PC-9 (cell line): Measurements from ENCODE around the gene KRTAP4-6. TPM values are rescaled to one million over a fixed set of nuclear protein-coding genes. Genes with fewer than 3 reads are reported as not detected.

Source experiments
- BruUV-seq: library from RNA; stranded (reverse); fragments of 400-500 nt; replicated peaks from 2 replicates; lab custom pipeline; 2021; lab: Mats Ljungman, UMichigan
- CTCF ChIA-PET: fragments of 300-600 bp; sonication (Branson Sonifier 250); formaldehyde crosslinking; loops from one replicate; lab custom pipeline; 2022; ENCODE audit warnings: antibody characterized with exemption; lab: Charles Lee
- POLR2A ChIA-PET: fragments of 300-600 bp; sonication (Branson Sonifier 250); formaldehyde crosslinking; loops from one replicate; lab custom pipeline; 2022; ENCODE audit warnings: antibody characterized with exemption; ENCODE audit not compliant: unreplicated experiment; lab: Charles Lee
- DNase-seq, 2 experiments: peaks; one replicate each; pipeline versions ENCODE4 v3.0.0 to v3.0.0-alpha.2; 2015 to 2022; ENCODE audit warnings: mixed read lengths in 1 of 2
- H2AFZ ChIP-seq: fragments of 200-600 bp; sonication (generic); 2 replicates; pipeline ENCODE4 v1.8.1; 2017; ENCODE audit warnings: antibody characterized with exemption
- H3F3A ChIP-seq: fragments of 200-600 bp; sonication (generic); 2 replicates; pipeline ENCODE4 v1.8.1; 2017; ENCODE audit warnings: antibody characterized with exemption, mild to moderate bottlenecking, low read depth; ENCODE audit not compliant: insufficient read depth
- H3K27ac ChIP-seq: fragments of 200-600 bp; sonication (generic); 2 replicates; pipeline ENCODE4 v1.6.1; 2016; ENCODE audit warnings: mixed run types
- H3K27me3 ChIP-seq: fragments of 200-600 bp; sonication (generic); 2 replicates; pipeline ENCODE4 v1.6.1; 2016; ENCODE audit warnings: low read depth, mixed run types; ENCODE audit not compliant: insufficient read depth
- H3K36me3 ChIP-seq: fragments of 200-600 bp; sonication (generic); 2 replicates; pipeline ENCODE4 v1.6.1; 2016; ENCODE audit warnings: low read depth, mixed run types
- H3K4me1 ChIP-seq: fragments of 200-600 bp; sonication (generic); replicated peaks from 2 replicates; pipeline ENCODE4 v1.6.1; 2016; ENCODE audit warnings: mixed run types; ENCODE audit not compliant: insufficient read depth
- H3K4me2 ChIP-seq: fragments of 200-600 bp; sonication (generic); 2 replicates; pipeline ENCODE4 v1.6.1; 2017; ENCODE audit warnings: mixed run types
- H3K4me3 ChIP-seq: fragments of 200-600 bp; sonication (generic); 2 replicates; pipeline ENCODE4 v1.6.1; 2016; ENCODE audit warnings: mixed run types
- H3K79me2 ChIP-seq: fragments of 200-600 bp; sonication (generic); 2 replicates; pipeline ENCODE4 v1.6.1; 2017; ENCODE audit warnings: low read depth, mixed run types
- H3K9me2 ChIP-seq: fragments of 200-600 bp; sonication (generic); 2 replicates; pipeline ENCODE4 v1.8.1; 2017; ENCODE audit warnings: mild to moderate bottlenecking; ENCODE audit not compliant: insufficient read depth
- H3K9me3 ChIP-seq: fragments of 200-600 bp; sonication (generic); 2 replicates; pipeline ENCODE4 v1.8.1; 2016; ENCODE audit warnings: low read depth; ENCODE audit not compliant: insufficient read depth
- H4K20me1 ChIP-seq: fragments of 200-600 bp; sonication (generic); 2 replicates; pipeline ENCODE4 v1.8.1; 2017; ENCODE audit not compliant: insufficient read depth
- EZH2 ChIP-seq: fragments of 200-600 bp; sonication (generic); IDR thresholded peaks from 2 replicates; pipeline ENCODE4 v1.8.0; 2017; ENCODE audit warnings: antibody characterized with exemption, low read depth
- intact Hi-C: fragments of 100-400 bp; cut with micrococcal nuclease; formaldehyde crosslinking; loops from one replicate; pipeline ENCODE4 v1.10.0; 2022; ENCODE audit not compliant: unreplicated experiment
- total RNA-seq: library from RNA; stranded (reverse); gene quantifications from 2 replicates; pipeline ENCODE4 v1.2.3, GENCODE V29; 2021
- TF ChIP-seq, protein P1 (sequence below): fragments of 200-600 bp; sonication (generic); conservative IDR thresholded peaks from 2 replicates; pipeline ENCODE4 v1.6.1; 2017; ENCODE audit warnings: mixed run types, antibody characterized with exemption, mild to moderate bottlenecking, moderate library complexity

The KRTAP4-6 gene
- total RNA-seq, 1 experiment from 2014 or later = not detected

DNA sequence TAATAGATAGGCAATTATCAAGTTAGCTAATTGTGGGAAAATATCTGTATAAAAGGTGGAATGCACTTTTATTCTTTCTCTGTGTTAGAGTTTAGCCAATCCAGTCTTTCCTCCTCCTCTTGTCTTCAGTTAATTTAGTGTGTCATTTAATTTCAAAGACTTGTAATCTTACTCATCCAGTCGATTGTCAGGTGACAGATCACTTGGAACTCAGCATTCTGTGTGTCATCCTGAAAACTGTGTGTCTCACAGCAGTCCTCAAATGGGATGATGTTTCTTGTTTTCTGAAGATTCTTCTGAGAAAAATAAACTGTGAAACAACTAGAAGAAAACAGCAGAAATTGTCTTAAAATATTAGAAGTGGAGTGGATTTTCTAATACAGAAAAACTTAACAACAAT, 44.7 kb upstream of the KRTAP4-6 start:
- Histone ChIP-seq H3K9me2 (no peaks in the 10 kb centered on the region), H4K20me1 (no peaks in the 10 kb centered on the region), H3K79me2 (no peaks in the 10 kb centered on the region), H3F3A (0 out of 2 replicates have a peak, but pooled peaks cover 6% of the 10 kb centered on the region), H3K27me3 (no peaks in the 10 kb centered on the region), H3K9me3 (no peaks in the 10 kb centered on the region), H3K36me3 (no peaks in the 10 kb centered on the region), H3K4me3 (no peak overlapping the region), H2AFZ (no peak overlapping the region), H3K27ac (no peak overlapping the region), H3K4me1 (no peaks in the 10 kb centered on the region), H3K4me2 (no peak overlapping the region)
- DNase-seq = no peak
- ChIA-PET CTCF (no interaction called here), POLR2A (no interaction called here)
- TF ChIP-seq EZH2 = no peak
- intact Hi-C loops = no loop called here
- BruUV-seq = no TSS peak

DNA sequence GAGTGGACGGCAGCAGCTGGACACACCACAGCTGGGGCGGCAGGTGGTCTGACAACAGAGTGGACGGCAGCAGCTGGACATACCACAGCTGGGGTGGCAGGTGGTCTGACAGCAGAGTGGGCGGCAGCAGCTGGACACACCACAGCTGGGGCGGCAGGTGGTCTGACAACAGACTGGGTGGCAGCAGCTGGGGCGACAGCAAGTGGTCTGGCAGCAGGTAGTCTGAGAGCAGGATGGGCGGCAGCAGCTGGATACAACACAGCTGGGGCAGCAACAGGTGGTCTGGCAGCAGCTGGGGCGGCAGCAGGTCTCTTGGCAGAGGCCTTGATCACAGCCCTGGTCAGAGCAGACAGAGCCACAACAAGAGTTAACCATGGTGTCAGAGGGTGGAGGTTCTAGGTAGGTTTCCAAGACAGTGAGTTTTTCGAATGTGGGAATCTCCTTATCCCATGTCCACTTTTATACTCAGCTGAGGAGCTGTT, 44.2 kb upstream of the KRTAP4-6 start, which contains the start of gene KRTAP4-1:
Gene KRTAP4-1 (minus strand): TSS at position 432 of the 482 bp plus-strand sequence. CDS start 57 bp downstream, at position 375.
- Histone ChIP-seq H3K4me2 (no peak within 1 kb of the TSS), H3K9me3 (no peaks in the 10 kb centered on the region), H4K20me1 (no peaks in the 10 kb centered on the region), H2AFZ (no peak within 1 kb of the TSS), H3K36me3 (no peaks in the 10 kb centered on the region), H3F3A (0 out of 2 replicates have a peak, but pooled peaks cover 6% of the 10 kb centered on the region), H3K27ac (no peak within 1 kb of the TSS), H3K27me3 (no peaks in the 10 kb centered on the region), H3K4me3 (no peak within 1 kb of the TSS), H3K79me2 (no peaks in the 10 kb centered on the region), H3K9me2 (no peaks in the 10 kb centered on the region), H3K4me1 (no peaks in the 10 kb centered on the region)
- ChIA-PET CTCF (no interaction called here), POLR2A (no interaction called here)
- intact Hi-C loops = no loop called here
- DNase-seq = no peak
- no peak for TF ChIP-seq EZH2
- TF ChIP-seq, protein P1, sequence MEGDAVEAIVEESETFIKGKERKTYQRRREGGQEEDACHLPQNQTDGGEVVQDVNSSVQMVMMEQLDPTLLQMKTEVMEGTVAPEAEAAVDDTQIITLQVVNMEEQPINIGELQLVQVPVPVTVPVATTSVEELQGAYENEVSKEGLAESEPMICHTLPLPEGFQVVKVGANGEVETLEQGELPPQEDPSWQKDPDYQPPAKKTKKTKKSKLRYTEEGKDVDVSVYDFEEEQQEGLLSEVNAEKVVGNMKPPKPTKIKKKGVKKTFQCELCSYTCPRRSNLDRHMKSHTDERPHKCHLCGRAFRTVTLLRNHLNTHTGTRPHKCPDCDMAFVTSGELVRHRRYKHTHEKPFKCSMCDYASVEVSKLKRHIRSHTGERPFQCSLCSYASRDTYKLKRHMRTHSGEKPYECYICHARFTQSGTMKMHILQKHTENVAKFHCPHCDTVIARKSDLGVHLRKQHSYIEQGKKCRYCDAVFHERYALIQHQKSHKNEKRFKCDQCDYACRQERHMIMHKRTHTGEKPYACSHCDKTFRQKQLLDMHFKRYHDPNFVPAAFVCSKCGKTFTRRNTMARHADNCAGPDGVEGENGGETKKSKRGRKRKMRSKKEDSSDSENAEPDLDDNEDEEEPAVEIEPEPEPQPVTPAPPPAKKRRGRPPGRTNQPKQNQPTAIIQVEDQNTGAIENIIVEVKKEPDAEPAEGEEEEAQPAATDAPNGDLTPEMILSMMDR = no peak
- BruUV-seq = no TSS peak

DNA sequence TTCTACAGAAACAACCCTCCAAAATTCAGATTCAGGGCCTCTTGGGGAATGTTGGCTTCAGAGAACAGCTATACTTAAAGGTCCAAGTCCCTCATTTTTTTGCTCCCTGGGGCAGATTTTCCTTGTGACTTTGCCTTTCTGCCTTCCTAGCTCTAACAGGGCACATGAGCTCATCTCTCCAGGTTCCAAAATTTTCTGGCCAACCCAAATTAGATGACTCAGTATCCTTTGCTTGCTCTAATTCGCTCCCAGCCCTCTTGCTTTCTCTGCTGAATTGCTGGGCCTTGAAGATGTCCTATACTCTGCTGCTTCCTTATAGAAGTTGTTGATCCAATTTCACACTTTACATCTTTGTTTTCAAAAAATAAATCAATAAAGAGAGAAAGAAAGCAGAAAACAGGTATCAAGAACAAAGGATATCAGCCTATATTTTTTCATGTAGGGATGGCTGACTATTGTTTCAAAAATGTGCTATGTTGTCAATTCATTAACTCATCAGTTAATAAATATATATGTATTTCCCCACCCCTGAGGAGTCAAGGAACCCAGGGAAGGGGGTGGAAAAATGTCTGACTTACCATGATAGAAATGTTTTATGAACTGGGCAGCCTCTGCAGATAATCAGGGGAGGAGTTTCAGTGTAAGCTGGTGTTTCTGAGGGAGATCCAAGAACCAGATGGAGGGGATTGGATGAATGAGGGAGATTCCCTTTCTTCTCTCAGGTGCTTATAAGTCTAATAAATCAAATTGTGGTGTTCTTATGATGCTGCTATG, 38.7 kb upstream of the KRTAP4-6 start:
- no peak overlapping the region for H3K27ac ChIP-seq
- no peaks in the 10 kb centered on the region for H3K4me1 ChIP-seq
- H3K27me3 ChIP-seq = no peaks in the 10 kb centered on the region
- ChIA-PET POLR2A (interaction anchor here (0.7 kb wide), 1 partner anchor 1040 kb away, joined by 5 read pairs; no protein-coding TSS in a partner anchor), CTCF (no interaction called here)
- intact Hi-C loops = no loop called here
- no TSS peak for BruUV-seq
- no peaks in the 10 kb centered on the region for H3K36me3 ChIP-seq
- H2AFZ ChIP-seq = no peak overlapping the region
- TF ChIP-seq EZH2 = no peak
- TF ChIP-seq, protein P1 = no peak
- H3K4me3 ChIP-seq = no peak overlapping the region
- H3K9me3 ChIP-seq = no peaks in the 10 kb centered on the region
- H4K20me1 ChIP-seq = no peaks in the 10 kb centered on the region
- DNase-seq = no peak
- H3K9me2 ChIP-seq = no peaks in the 10 kb centered on the region
- no peak overlapping the region for H3K4me2 ChIP-seq
- no peaks in the 10 kb centered on the region for H3F3A ChIP-seq
- no peaks in the 10 kb centered on the region for H3K79me2 ChIP-seq
